ENCODE measurements around the gene PLIN1. TPM values are rescaled to one million over a fixed set of nuclear protein-coding genes. Genes with fewer than 3 reads are reported as not detected.

PLIN1 gene
- total and polyA plus RNA-seq, 2 donors, result 0.05 to 1.0 TPM

- H3K9me3 ChIP-seq (ENCODE audit: control insufficient read depth in 2 of 2, insufficient read depth in 1 of 2, low read length in 1 of 2), result no peaks in the 10 kb centered on the region
- no peak for DNase-seq (ENCODE audit: low read depth in 6 of 9, low spot score in 9 of 9)
- peaks cover 90 to 94% of the 10 kb centered on the region in 2 donors for H3K36me3 ChIP-seq (ENCODE audit: control insufficient read depth in 2 of 2, insufficient read depth in 2 of 2, low read length in 1 of 2)
- H3K4me1 ChIP-seq (ENCODE audit: control insufficient read depth in 2 of 2, insufficient read depth in 2 of 2, low read length in 2 of 2), result peaks cover 0 to 5% of the 10 kb centered on the region in 2 donors
- H3K27ac ChIP-seq (ENCODE audit: low read depth in 1 of 2, low read length in 1 of 2), result no peak overlapping the region
- 98% methylated on average over 8 of the region's 8 CpGs for WGBS
- H3K4me3 ChIP-seq (ENCODE audit: low read length in 2 of 2), result no peak overlapping the region
- no peaks in the 10 kb centered on the region for H3K27me3 ChIP-seq (ENCODE audit: control insufficient read depth in 2 of 2, insufficient read depth in 1 of 2, low read length in 1 of 2)
Observed at GRCh38 chr15:89627256-89627970, 51.8 kb downstream of the PLIN1 start.

- no peak for DNase-seq (ENCODE audit: low read depth in 6 of 9, low spot score in 9 of 9)
- WGBS, result 99% methylated on average over 9 of the region's 9 CpGs
- H3K36me3 ChIP-seq (ENCODE audit: control insufficient read depth in 2 of 2, insufficient read depth in 2 of 2, low read length in 1 of 2), result peaks cover 86 to 91% of the 10 kb centered on the region in 2 donors
Observed at GRCh38 chr15:89625716-89626115, 53.5 kb downstream of the PLIN1 start.

DNA sequence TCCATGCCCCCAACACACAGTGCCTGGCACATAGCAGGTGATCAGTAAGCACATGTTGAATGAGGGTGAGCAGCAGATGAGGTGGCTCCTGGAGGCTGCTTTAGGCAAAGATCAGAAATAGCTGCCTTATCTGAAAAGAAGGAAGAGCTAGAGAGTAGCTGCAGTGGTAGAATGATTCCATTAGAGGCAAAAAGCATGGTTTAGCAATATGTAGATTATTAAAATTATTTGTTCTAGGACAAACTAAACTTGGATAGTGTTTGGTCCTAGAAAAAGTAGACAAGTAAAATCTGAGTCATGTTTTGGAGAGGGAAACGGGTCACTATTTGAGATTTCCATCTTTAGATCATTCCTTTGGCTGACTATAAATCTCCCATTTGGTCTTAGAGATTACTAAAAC, 56.0 kb downstream of the PLIN1 start:
- Histone ChIP-seq H3K4me1 (ENCODE audit: control insufficient read depth in 2 of 2, insufficient read depth in 2 of 2, low read length in 2 of 2) (peaks cover 0 to 1% of the 10 kb centered on the region in 2 donors), H3K36me3 (ENCODE audit: control insufficient read depth in 2 of 2, insufficient read depth in 2 of 2, low read length in 1 of 2) (peaks cover 78 to 86% of the 10 kb centered on the region in 2 donors), H3K4me3 (ENCODE audit: low read length in 2 of 2) (no peak overlapping the region), H3K9me3 (ENCODE audit: control insufficient read depth in 2 of 2, insufficient read depth in 1 of 2, low read length in 1 of 2) (no peaks in the 10 kb centered on the region), H3K27me3 (ENCODE audit: control insufficient read depth in 2 of 2, insufficient read depth in 1 of 2, low read length in 1 of 2) (no peaks in the 10 kb centered on the region), H3K27ac (ENCODE audit: low read depth in 1 of 2, low read length in 1 of 2) (no peak overlapping the region)
- no peak for DNase-seq (ENCODE audit: low read depth in 6 of 9, low spot score in 9 of 9)
- 100% methylated on average over 1 of the region's 1 CpG for WGBS

More at GRCh38 chr15:89625716-89626115, 53.5 kb downstream of the PLIN1 start:
- no peaks in the 10 kb centered on the region for H3K27me3 ChIP-seq (ENCODE audit: control insufficient read depth in 2 of 2, insufficient read depth in 1 of 2, low read length in 1 of 2)
- H3K27ac ChIP-seq (ENCODE audit: low read depth in 1 of 2, low read length in 1 of 2), result no peak overlapping the region
- H3K4me1 ChIP-seq (ENCODE audit: control insufficient read depth in 2 of 2, insufficient read depth in 2 of 2, low read length in 2 of 2), result peaks cover 0 to 5% of the 10 kb centered on the region in 2 donors
- no peak overlapping the region for H3K4me3 ChIP-seq (ENCODE audit: low read length in 2 of 2)
- H3K9me3 ChIP-seq (ENCODE audit: control insufficient read depth in 2 of 2, insufficient read depth in 1 of 2, low read length in 1 of 2), result no peaks in the 10 kb centered on the region

- no peaks in the 10 kb centered on the region for H3K9me3 ChIP-seq (ENCODE audit: control insufficient read depth in 2 of 2, insufficient read depth in 1 of 2, low read length in 1 of 2)
- no peaks in the 10 kb centered on the region for H3K4me1 ChIP-seq (ENCODE audit: control insufficient read depth in 2 of 2, insufficient read depth in 2 of 2, low read length in 2 of 2)
- WGBS, result 94% methylated on average over 4 of the region's 4 CpGs
- DNase-seq (ENCODE audit: low read depth in 6 of 9, low spot score in 9 of 9), result no peak
- peaks cover 71 to 84% of the 10 kb centered on the region in 2 donors for H3K36me3 ChIP-seq (ENCODE audit: control insufficient read depth in 2 of 2, insufficient read depth in 2 of 2, low read length in 1 of 2)
- no peak overlapping the region for H3K4me3 ChIP-seq (ENCODE audit: low read length in 2 of 2)
- H3K27me3 ChIP-seq (ENCODE audit: control insufficient read depth in 2 of 2, insufficient read depth in 1 of 2, low read length in 1 of 2), result no peaks in the 10 kb centered on the region
- H3K27ac ChIP-seq (ENCODE audit: low read depth in 1 of 2, low read length in 1 of 2), result no peak overlapping the region
Observed at GRCh38 chr15:89621547-89621946, 57.6 kb downstream of the PLIN1 start.

DNA sequence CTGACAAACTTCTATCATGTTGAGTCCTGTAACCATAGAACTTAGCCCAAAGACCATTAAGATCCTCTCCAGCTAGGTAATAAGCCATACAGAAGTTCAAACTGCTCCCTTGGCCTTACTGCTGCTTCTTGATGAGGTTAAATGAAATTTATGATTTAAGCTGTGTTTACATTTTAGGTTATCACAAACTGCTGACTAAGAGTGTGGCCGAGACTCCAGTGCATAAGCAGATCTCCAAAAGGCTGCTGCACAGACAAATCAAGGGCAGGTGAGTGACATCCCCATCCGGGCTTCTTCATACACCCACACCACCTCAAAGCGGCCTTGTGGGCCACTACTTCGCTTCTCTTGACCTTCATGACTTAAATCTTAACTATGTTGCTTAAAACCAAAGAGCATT, 62.9 kb downstream of the PLIN1 start:
- H3K4me1 ChIP-seq (ENCODE audit: control insufficient read depth in 2 of 2, insufficient read depth in 2 of 2, low read length in 2 of 2), result no peaks in the 10 kb centered on the region
- WGBS, result 94% methylated on average over 4 of the region's 4 CpGs
- H3K9me3 ChIP-seq (ENCODE audit: control insufficient read depth in 2 of 2, insufficient read depth in 1 of 2, low read length in 1 of 2), result peaks cover 0 to 4% of the 10 kb centered on the region in 2 donors
- DNase-seq (ENCODE audit: low read depth in 6 of 9, low spot score in 9 of 9), result no peak
- H3K36me3 ChIP-seq (ENCODE audit: control insufficient read depth in 2 of 2, insufficient read depth in 2 of 2, low read length in 1 of 2), result peaks cover 49 to 64% of the 10 kb centered on the region in 2 donors
- H3K27ac ChIP-seq (ENCODE audit: low read depth in 1 of 2, low read length in 1 of 2), result no peak overlapping the region
- no peak overlapping the region for H3K4me3 ChIP-seq (ENCODE audit: low read length in 2 of 2)
- no peaks in the 10 kb centered on the region for H3K27me3 ChIP-seq (ENCODE audit: control insufficient read depth in 2 of 2, insufficient read depth in 1 of 2, low read length in 1 of 2)

- peaks cover 44 to 61% of the 10 kb centered on the region in 2 donors for H3K36me3 ChIP-seq (ENCODE audit: control insufficient read depth in 2 of 2, insufficient read depth in 2 of 2, low read length in 1 of 2)
- 96% methylated on average over 1 of the region's 1 CpG for WGBS
- H3K9me3 ChIP-seq (ENCODE audit: control insufficient read depth in 2 of 2, insufficient read depth in 1 of 2, low read length in 1 of 2), result peaks cover 0 to 4% of the 10 kb centered on the region in 2 donors
- H3K27ac ChIP-seq (ENCODE audit: low read depth in 1 of 2, low read length in 1 of 2), result no peak overlapping the region
- no peaks in the 10 kb centered on the region for H3K27me3 ChIP-seq (ENCODE audit: control insufficient read depth in 2 of 2, insufficient read depth in 1 of 2, low read length in 1 of 2)
- no peaks in the 10 kb centered on the region for H3K4me1 ChIP-seq (ENCODE audit: control insufficient read depth in 2 of 2, insufficient read depth in 2 of 2, low read length in 2 of 2)
- DNase-seq (ENCODE audit: low read depth in 6 of 9, low spot score in 9 of 9), result no peak
- no peak overlapping the region for H3K4me3 ChIP-seq (ENCODE audit: low read length in 2 of 2)
Observed at GRCh38 chr15:89615135-89615534, 64.0 kb downstream of the PLIN1 start.

Other genes starting within 250 kb of the PLIN1 start
- 0.85 TPM for gene RHCG, start 182.8 kb downstream of the PLIN1 start, total RNA-seq
- gene RHCG, start 182.8 kb downstream of the PLIN1 start, polyA plus RNA-seq, result 9.0 TPM
- gene TICRR, start 103.9 kb downstream of the PLIN1 start, total RNA-seq, result 3.5 TPM
- 0.32 TPM for gene TICRR, start 103.9 kb downstream of the PLIN1 start, polyA plus RNA-seq
- 2.7 TPM for gene KIF7, start 23.9 kb downstream of the PLIN1 start, total RNA-seq
- gene KIF7, start 23.9 kb downstream of the PLIN1 start, polyA plus RNA-seq, result 2.9 TPM
- 2.5 TPM for gene PEX11A, start 11.4 kb upstream of the PLIN1 start, total RNA-seq
- gene PEX11A, start 11.4 kb upstream of the PLIN1 start, polyA plus RNA-seq, result 3.8 TPM
- 0.09 TPM for gene WDR93, start 11.4 kb upstream of the PLIN1 start, total RNA-seq
- 0.32 TPM for gene WDR93, start 11.4 kb upstream of the PLIN1 start, polyA plus RNA-seq
- 0.38 TPM for gene MESP1, start 71.9 kb upstream of the PLIN1 start, total RNA-seq
- gene MESP1, start 71.9 kb upstream of the PLIN1 start, polyA plus RNA-seq, result 0.50 TPM
- gene MESP2, start 97.0 kb upstream of the PLIN1 start, total RNA-seq, result 0.19 TPM
- gene MESP2, start 97.0 kb upstream of the PLIN1 start, polyA plus RNA-seq, result 0.16 TPM
- gene ANPEP, start 135.5 kb upstream of the PLIN1 start, total RNA-seq, result 6.9 TPM
- gene ANPEP, start 135.5 kb upstream of the PLIN1 start, polyA plus RNA-seq, result 12.5 TPM
- gene AP3S2, start 214.6 kb upstream of the PLIN1 start, total RNA-seq, result 30.3 TPM
- 12.2 TPM for gene AP3S2, start 214.6 kb upstream of the PLIN1 start, polyA plus RNA-seq
- 2.7 TPM for gene ARPIN, start 233.6 kb upstream of the PLIN1 start, total RNA-seq
- 7.8 TPM for gene ARPIN, start 233.6 kb upstream of the PLIN1 start, polyA plus RNA-seq